Measurements from ENCODE around the gene PTPN5.
"Not testable (repeated sequence)": the region's sequence is repeated elsewhere in the genome, so short reads cannot be mapped to it uniquely, and the experiment has no call there.

- TF ChIP-seq CTCF, POLR2AphosphoS5, POLR2A (IDR thresholded peaks at IDR 0.05): not testable (repeated sequence)
These were observed 109.6 kb downstream of the PTPN5 start for GRCh38 chr11:18681949-18682348.
